Neutrophil (primary cell): ENCODE data around the gene SPATA45.

Source experiments
- H3K27ac ChIP-seq: fragments of 200-600 bp; sonication (generic); 2 replicates; pipeline ENCODE4 v1.5.1; 2016; ENCODE audit warnings: mild to moderate bottlenecking, moderate library complexity
- H3K27me3 ChIP-seq: fragments of 200-600 bp; sonication (generic); 2 replicates; pipeline ENCODE4 v1.6.0; 2016; ENCODE audit warnings: mild to moderate bottlenecking
- H3K36me3 ChIP-seq: fragments of 200-600 bp; sonication (generic); 2 replicates; pipeline ENCODE4 v1.5.1; 2017
- H3K4me1 ChIP-seq, 2 experiments: fragments of 200-600 bp in 1 of 2; sonication (generic) in 1 of 2; 1 replicate in 1 of 2; 2 replicates in 1 of 2; pipeline versions ENCODE4 v1.5.1 to v1.6.1; 2013 to 2016; ENCODE audit warnings: low read depth in 1 of 2, low read length in 1 of 2, mild to moderate bottlenecking in 1 of 2, moderate library complexity in 1 of 2; ENCODE audit not compliant: control insufficient read depth in 1 of 2, insufficient read depth in 1 of 2
- H3K4me3 ChIP-seq, 2 experiments: fragments of 200-600 bp in 1 of 2; sonication (generic) in 1 of 2; 1 replicate in 1 of 2; 2 replicates in 1 of 2; pipeline ENCODE4 v1.5.1; 2013 to 2016; ENCODE audit warnings: low read depth in 1 of 2, low read length in 1 of 2, mild to moderate bottlenecking in 1 of 2, moderate library complexity in 1 of 2
- H3K9me3 ChIP-seq: fragments of 200-600 bp; sonication (generic); 2 replicates; pipeline ENCODE4 v1.5.1; 2016
- CTCF ChIP-seq: fragments of 200-600 bp; sonication (generic); IDR thresholded peaks from 2 replicates; pipeline ENCODE4 v1.5.1; 2016; ENCODE audit warnings: antibody characterized with exemption

Gene SPATA45

GRCh38 chr1:212783976-212784375, 63.5 kb downstream of the SPATA45 start:
- H3K36me3 ChIP-seq: peaks cover 31% of the 10 kb centered on the region
- no peak for TF ChIP-seq CTCF

GRCh38 chr1:212782422-212783154, 64.9 kb downstream of the SPATA45 start:
- Histone ChIP-seq H3K27ac (peak overlapping the region; percentile 37), H3K4me3 (no peak overlapping the region), H3K36me3 (peaks cover 31% of the 10 kb centered on the region), H3K27me3 (no peaks in the 10 kb centered on the region), H3K4me1 (peaks cover 0 to 3% of the 10 kb centered on the region in 2 experiments), H3K9me3 (no peaks in the 10 kb centered on the region)
- TF ChIP-seq CTCF: peak; percentile 67

More at GRCh38 chr1:212783976-212784375, 63.5 kb downstream of the SPATA45 start:
- Histone ChIP-seq H3K4me1 (peaks cover 4 to 6% of the 10 kb centered on the region in 2 experiments), H3K4me3 (no peak overlapping the region), H3K9me3 (no peaks in the 10 kb centered on the region), H3K27me3 (no peaks in the 10 kb centered on the region), H3K27ac (no peak overlapping the region)

GRCh38 chr1:212781225-212781624, 66.2 kb downstream of the SPATA45 start:
- H3K36me3 ChIP-seq: peaks cover 31% of the 10 kb centered on the region
- H3K27me3 ChIP-seq: no peaks in the 10 kb centered on the region
- no peak overlapping the region for H3K4me3 ChIP-seq
- no peak for TF ChIP-seq CTCF
- no peak overlapping the region for H3K27ac ChIP-seq
- peaks cover 0 to 3% of the 10 kb centered on the region in 2 experiments for H3K4me1 ChIP-seq
- no peaks in the 10 kb centered on the region for H3K9me3 ChIP-seq

GRCh38 chr1:212780759-212781158, 66.7 kb downstream of the SPATA45 start:
- H3K4me3 ChIP-seq: no peak overlapping the region

More at GRCh38 chr1:212780759-212781158, 66.7 kb downstream of the SPATA45 start:
- Histone ChIP-seq H3K36me3 (peaks cover 27% of the 10 kb centered on the region), H3K27me3 (no peaks in the 10 kb centered on the region), H3K27ac (no peak overlapping the region), H3K9me3 (no peaks in the 10 kb centered on the region), H3K4me1 (peaks cover 0 to 3% of the 10 kb centered on the region in 2 experiments)
- TF ChIP-seq CTCF: no peak
